ENCODE results near the gene UQCRQ.

- TF ChIP-seq CTCF (IDR thresholded peaks at IDR 0.05; ENCODE audit: low read depth, low read length) (no peak), MYC (IDR thresholded peaks at IDR 0.05; ENCODE audit: low read depth, low read length) (no peak), POLR2A (IDR thresholded peaks at IDR 0.05; ENCODE audit: extremely low read depth, insufficient read length) (no peak)
These were observed 17.1 kb upstream of the UQCRQ start for GRCh38 chr5:132849347-132849746.
